ENCODE results near the gene LMTK3.

The LMTK3 gene

GRCh38 chr19:48458016-48458415 is 53.6 kb downstream of the LMTK3 start:
- no peak for DNase-seq (ENCODE audit: extremely low spot score)
- CTCF ChIA-PET, result interaction anchor here (0.8 to 1.7 kb wide), 6 partner anchors 9 to 131 kb away, joined by 3 to 6 read pairs (median 4); no protein-coding TSS in a partner anchor
- TF ChIP-seq, protein P1, sequence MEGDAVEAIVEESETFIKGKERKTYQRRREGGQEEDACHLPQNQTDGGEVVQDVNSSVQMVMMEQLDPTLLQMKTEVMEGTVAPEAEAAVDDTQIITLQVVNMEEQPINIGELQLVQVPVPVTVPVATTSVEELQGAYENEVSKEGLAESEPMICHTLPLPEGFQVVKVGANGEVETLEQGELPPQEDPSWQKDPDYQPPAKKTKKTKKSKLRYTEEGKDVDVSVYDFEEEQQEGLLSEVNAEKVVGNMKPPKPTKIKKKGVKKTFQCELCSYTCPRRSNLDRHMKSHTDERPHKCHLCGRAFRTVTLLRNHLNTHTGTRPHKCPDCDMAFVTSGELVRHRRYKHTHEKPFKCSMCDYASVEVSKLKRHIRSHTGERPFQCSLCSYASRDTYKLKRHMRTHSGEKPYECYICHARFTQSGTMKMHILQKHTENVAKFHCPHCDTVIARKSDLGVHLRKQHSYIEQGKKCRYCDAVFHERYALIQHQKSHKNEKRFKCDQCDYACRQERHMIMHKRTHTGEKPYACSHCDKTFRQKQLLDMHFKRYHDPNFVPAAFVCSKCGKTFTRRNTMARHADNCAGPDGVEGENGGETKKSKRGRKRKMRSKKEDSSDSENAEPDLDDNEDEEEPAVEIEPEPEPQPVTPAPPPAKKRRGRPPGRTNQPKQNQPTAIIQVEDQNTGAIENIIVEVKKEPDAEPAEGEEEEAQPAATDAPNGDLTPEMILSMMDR (IDR thresholded peaks at IDR 0.05; ENCODE audit: control extremely low read depth, extremely low read depth, low read depth, missing control alignments), result no peak
- POLR2A ChIA-PET, result no interaction called here

GRCh38 chr19:48456864-48457263 is 54.8 kb downstream of the LMTK3 start:
- TF ChIP-seq, protein P1 (IDR thresholded peaks at IDR 0.05; ENCODE audit: control extremely low read depth, extremely low read depth, low read depth, missing control alignments), result no peak
- ChIA-PET POLR2A (no interaction called here), CTCF (interaction anchor here (1.0 to 1.7 kb wide), 3 partner anchors 10 to 63 kb away, joined by 3 to 5 read pairs (median 4); partner anchors contain the start of gene GRIN2D)

DNA sequence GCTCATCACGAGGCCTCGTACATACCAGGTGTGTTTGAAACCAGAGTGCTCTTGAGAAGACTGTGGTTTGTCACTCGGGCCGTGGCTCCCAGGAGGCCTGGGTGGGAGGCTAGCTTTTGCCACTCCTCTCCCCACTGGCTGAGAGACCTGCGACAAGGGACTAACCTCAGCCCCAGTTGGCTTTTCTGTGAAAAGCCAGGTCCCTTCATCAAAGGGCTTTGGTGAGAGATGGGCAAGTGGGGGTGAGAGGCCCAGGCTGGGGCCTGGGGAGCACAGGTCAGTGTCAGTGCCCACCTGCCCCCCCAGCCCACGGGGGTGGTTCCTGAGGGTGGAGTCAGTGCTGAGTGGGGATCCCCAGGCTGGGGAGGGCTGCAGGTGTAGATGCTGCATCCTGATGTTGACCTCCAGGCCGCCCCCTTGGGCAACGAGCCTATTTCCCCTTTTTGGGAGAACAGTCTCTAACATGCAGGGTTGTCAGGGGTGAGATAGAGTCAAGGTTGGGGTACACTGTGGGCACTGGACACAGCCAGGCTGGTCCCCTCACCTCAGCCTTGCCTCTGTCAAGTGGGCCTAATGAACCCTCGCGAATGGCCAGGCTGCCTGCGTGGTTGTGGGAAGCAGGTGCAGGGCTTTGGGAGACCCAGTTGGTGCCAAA is 55.6 kb downstream of the LMTK3 start:
- ChIA-PET CTCF (interaction anchor here (1.4 kb wide), 1 partner anchor 34 kb away, joined by 4 read pairs; no protein-coding TSS in a partner anchor), POLR2A (no interaction called here)
- DNase-seq (ENCODE audit: extremely low spot score), result no peak
- TF ChIP-seq, protein P1 (IDR thresholded peaks at IDR 0.05; ENCODE audit: control extremely low read depth, extremely low read depth, low read depth, missing control alignments), result no peak

More at GRCh38 chr19:48456864-48457263, 54.8 kb downstream of the LMTK3 start:
- no peak for DNase-seq (ENCODE audit: extremely low spot score)

GRCh38 chr19:48455171-48455907 is 56.3 kb downstream of the LMTK3 start, which contains the start of gene KCNJ14:
Gene KCNJ14 (plus strand): TSS chr19:48455574. CDS start chr19:48461725, 6,151 bp downstream.
- TF ChIP-seq, protein P1 (IDR thresholded peaks at IDR 0.05; ENCODE audit: control extremely low read depth, extremely low read depth, low read depth, missing control alignments), result no peak
- CTCF ChIA-PET, result interaction anchor here (1.4 kb wide), 1 partner anchor 35 kb away, joined by 4 read pairs; no protein-coding TSS in a partner anchor
- POLR2A ChIA-PET, result no interaction called here
- no peak for DNase-seq (ENCODE audit: extremely low spot score)

DNA sequence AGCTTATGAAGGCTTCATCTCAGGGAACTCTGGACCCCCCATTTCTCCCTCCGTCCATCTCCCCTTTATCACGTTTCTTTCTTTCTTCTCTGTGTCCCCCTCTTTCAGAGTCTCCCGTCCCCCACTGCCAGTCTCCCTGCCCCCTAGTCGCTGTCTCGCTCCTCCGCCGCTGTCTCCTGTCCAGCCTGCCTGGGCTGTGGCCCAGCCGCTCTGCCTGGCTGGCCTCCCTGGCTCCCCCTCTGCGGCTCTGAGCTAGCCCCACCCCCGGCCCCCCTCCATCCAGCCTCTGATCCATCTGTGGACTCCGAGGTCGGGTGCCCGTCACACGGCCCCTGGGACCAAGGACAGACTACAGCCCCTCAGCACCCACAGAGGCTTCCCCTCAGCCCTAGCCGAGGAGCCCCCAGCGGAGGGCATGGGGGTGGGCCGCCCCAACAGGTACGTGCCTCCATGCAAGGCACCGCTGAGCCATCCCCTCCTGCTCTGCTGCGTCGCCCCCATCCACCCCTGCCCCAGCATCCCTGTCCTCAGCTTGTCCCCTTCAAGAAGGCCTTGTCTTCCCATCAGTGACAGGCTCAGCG is 57.4 kb downstream of the LMTK3 start:
- ChIA-PET CTCF (no interaction called here), POLR2A (no interaction called here)
- DNase-seq (ENCODE audit: extremely low spot score), result no peak
- TF ChIP-seq, protein P1 (IDR thresholded peaks at IDR 0.05; ENCODE audit: control extremely low read depth, extremely low read depth, low read depth, missing control alignments), result no peak

Data from GM10248 (cell line).